Epithelial cell of alveolus of lung (primary cell): ENCODE data around the gene GPLD1. TPM values are rescaled to one million over a fixed set of nuclear protein-coding genes. Genes with fewer than 3 reads are reported as not detected.

Experiments used
- total RNA-seq: library from RNA; depleted of rRNA; stranded (reverse); fragments of >200 nt; gene quantifications from 2 replicates; pipeline ENCODE4 v1.2.1, GENCODE V29; 2015

The GPLD1 gene, protein sequence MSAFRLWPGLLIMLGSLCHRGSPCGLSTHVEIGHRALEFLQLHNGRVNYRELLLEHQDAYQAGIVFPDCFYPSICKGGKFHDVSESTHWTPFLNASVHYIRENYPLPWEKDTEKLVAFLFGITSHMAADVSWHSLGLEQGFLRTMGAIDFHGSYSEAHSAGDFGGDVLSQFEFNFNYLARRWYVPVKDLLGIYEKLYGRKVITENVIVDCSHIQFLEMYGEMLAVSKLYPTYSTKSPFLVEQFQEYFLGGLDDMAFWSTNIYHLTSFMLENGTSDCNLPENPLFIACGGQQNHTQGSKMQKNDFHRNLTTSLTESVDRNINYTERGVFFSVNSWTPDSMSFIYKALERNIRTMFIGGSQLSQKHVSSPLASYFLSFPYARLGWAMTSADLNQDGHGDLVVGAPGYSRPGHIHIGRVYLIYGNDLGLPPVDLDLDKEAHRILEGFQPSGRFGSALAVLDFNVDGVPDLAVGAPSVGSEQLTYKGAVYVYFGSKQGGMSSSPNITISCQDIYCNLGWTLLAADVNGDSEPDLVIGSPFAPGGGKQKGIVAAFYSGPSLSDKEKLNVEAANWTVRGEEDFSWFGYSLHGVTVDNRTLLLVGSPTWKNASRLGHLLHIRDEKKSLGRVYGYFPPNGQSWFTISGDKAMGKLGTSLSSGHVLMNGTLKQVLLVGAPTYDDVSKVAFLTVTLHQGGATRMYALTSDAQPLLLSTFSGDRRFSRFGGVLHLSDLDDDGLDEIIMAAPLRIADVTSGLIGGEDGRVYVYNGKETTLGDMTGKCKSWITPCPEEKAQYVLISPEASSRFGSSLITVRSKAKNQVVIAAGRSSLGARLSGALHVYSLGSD
- 0.26 TPM in 1 of 2 replicates, not detected in the other for total RNA-seq

GRCh38 chr6:24489470-24489869 lies at the start of gene GPLD1:
TSS of gene GPLD1 (minus strand) at chr6:24489578. CDS start at chr6:24489511, 67 bp downstream.

DNA sequence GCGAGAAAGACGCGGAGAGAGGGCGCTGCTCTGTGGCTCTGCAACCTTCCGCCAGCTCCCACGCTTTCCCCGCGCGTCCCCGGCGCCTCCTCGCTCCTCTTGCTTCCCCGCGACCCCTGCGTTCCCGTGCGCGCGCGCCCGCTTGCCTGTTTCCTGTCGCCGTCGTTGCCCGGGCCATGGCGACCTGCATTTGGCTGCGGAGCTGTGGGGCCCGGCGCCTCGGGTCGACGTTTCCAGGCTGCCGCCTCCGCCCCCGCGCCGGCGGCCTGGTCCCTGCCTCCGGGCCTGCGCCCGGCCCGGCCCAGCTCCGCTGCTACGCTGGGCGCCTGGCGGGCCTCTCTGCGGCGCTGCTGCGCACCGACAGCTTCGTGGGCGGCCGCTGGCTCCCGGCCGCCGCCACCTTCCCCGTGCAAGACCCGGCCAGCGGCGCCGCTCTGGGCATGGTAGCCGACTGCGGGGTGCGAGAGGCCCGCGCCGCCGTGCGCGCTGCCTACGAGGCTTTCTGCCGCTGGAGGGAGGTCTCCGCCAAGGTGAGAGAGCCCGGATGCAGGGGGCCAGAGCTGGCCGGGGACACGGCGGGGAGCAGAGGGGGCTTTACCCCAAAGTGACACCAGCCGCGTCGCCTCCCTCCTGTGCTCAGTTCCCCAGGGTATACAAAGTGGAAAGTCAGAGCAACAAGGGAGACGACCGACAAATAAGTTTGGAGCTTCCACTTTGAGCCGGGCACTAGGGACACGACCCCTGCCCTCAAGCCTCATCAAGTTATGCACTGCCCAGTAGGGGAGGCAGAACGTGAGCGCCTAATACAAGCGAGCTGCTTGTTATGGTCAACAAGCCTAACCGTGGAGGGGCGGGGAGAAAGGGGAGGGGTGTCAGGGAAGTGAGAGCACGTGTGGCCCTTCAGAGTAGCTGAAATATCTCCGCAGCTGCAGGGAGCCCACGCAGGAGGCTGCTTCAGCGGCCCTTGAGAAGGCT lies 5.7 kb upstream of the GPLD1 start, which contains the start of gene ALDH5A1:
Gene ALDH5A1 (plus strand): TSS at position 149 of the 975 bp plus-strand sequence. CDS start 28 bp downstream, at position 177.

DNA sequence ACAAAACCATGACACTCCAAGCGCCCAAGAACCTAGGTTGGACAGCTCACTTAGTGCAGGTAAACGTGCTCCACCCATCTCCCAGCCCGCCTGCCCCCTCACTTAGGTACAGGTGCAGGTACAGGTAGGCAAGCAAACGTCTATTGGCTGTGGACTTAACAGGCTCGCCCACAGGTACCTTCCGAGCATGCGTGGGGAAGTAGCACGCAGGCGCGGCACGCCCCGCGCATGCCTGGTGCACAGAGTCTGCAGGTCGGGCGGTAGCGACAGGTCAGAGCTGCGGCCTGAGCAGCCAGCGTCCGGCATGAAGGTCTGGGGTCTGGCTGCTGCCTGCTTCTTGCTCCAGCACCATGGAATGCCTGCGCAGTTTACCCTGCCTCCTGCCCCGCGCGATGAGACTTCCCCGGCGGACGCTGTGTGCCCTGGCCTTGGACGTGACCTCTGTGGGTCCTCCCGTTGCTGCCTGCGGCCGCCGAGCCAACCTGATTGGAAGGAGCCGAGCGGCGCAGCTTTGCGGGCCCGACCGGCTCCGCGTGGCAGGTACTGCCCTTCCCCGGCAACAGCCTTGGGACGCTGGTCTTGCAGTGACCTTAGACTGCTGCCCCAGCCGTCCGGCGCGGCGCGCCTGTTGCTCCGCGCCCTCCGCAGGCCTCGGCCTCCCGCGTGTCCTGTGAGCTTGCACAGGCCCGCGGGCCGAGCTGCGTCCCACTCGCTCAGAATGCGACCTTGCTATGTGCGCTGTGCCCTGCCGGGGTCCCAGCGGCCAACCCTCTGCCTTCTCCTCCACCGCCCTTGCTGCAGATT lies 86.5 kb downstream of the GPLD1 start, which contains the start of gene MRS2:
Gene MRS2 (plus strand): TSS at position 240 of the 804 bp plus-strand sequence. CDS start 111 bp downstream, at position 351.

Other genes starting within 250 kb of the GPLD1 start
- gene DCDC2, start 131.5 kb downstream of the GPLD1 start, total RNA-seq = not detected in 2 replicates
- gene MRS2, start 86.6 kb downstream of the GPLD1 start, total RNA-seq = 18.9 and 19.4 TPM in 2 replicates
- gene ALDH5A1, start 5.4 kb upstream of the GPLD1 start, total RNA-seq = 0.64 and 0.91 TPM in 2 replicates
- gene KIAA0319, start 156.6 kb upstream of the GPLD1 start, total RNA-seq = not detected in 2 replicates
- gene TDP2, start 177.3 kb upstream of the GPLD1 start, total RNA-seq = 14.3 and 16.5 TPM in 2 replicates
- gene ACOT13, start 177.5 kb upstream of the GPLD1 start, total RNA-seq = 3.9 and 5.3 TPM in 2 replicates
- gene C6orf62, start 229.6 kb upstream of the GPLD1 start, total RNA-seq = 63.1 and 80.7 TPM in 2 replicates